K562 (cell line): ENCODE data around the gene HSPA1L. TPM values are rescaled to one million over a fixed set of nuclear protein-coding genes. Genes with fewer than 3 reads are reported as not detected.
A peak's percentile ranks its signal among the peaks of the same experiment; 100 is the strongest.

ENCODE experiments used
- ASH1L ChIP-seq: fragments of 450-650 bp; IDR thresholded peaks from 2 replicates; pipeline ENCODE4 v1.6.1; 2018; ENCODE audit warnings: borderline replicate concordance, mild to moderate bottlenecking, low read depth; ENCODE audit not compliant: partially characterized antibody
- ATF1 ChIP-seq, 2 experiments: fragments of 450-650 bp in 1 of 2; IDR thresholded peaks; 2 replicates each; pipeline ENCODE4 v1.6.1; 2016; ENCODE audit warnings: missing compliant biosample characterization in 1 of 2, missing genetic modification characterization in 1 of 2
- CEBPB ChIP-seq: fragments of 450-650 bp; IDR thresholded peaks from 2 replicates; pipeline ENCODE4 v1.6.1; 2016; ENCODE audit warnings: missing genetic modification characterization, missing compliant biosample characterization
- ETS2 ChIP-seq: IDR thresholded peaks from 2 replicates; pipeline ENCODE4 v1.6.1; 2016; ENCODE audit warnings: borderline replicate concordance, missing genetic modification characterization, mild to moderate bottlenecking, moderate library complexity, missing compliant biosample characterization; ENCODE audit not compliant: poor library complexity, severe bottlenecking
- EZH2 ChIP-seq: IDR thresholded peaks from 2 replicates; pipeline ENCODE4 v1.6.1; 2012; ENCODE audit warnings: low read depth, mild to moderate bottlenecking, inconsistent platforms, low read length, borderline replicate concordance
- HNRNPUL1 ChIP-seq: fragments of 200-400 bp; formaldehyde crosslinking; IDR thresholded peaks from 2 replicates; pipeline ENCODE4 v1.6.1; 2017; ENCODE audit warnings: low read length
- PHF21A ChIP-seq: fragments of 450-650 bp; IDR thresholded peaks from 2 replicates; pipeline ENCODE4 v1.6.1; 2017; ENCODE audit warnings: low read depth, borderline replicate concordance
- RAD51 ChIP-seq: fragments of 450-650 bp; IDR thresholded peaks from 2 replicates; pipeline ENCODE4 v1.7.1; 2016; ENCODE audit warnings: low read depth, mild to moderate bottlenecking, borderline replicate concordance
- SAP30 ChIP-seq: fragments of 200-600 bp; sonication (generic); IDR thresholded peaks from 2 replicates; pipeline ENCODE4 v1.6.1; 2012; ENCODE audit warnings: borderline replicate concordance, low read depth, mild to moderate bottlenecking, moderate library complexity, low read length, control low read depth, inconsistent platforms; ENCODE audit not compliant: insufficient read depth, poor library complexity, severe bottlenecking
- SIRT6 ChIP-seq: IDR thresholded peaks from one replicate; pipeline ENCODE4 v1.6.1; 2012; ENCODE audit warnings: low read depth, mild to moderate bottlenecking, control low read depth, inconsistent platforms, low read length, moderate library complexity
- ZNF445 ChIP-seq: fragments of 250-450 bp; sonication (Bioruptor Pico); IDR thresholded peaks from 2 replicates; pipeline ENCODE4 v1.4.0; 2020; ENCODE audit warnings: low read depth, mild to moderate bottlenecking, moderate library complexity
- ZNF583 ChIP-seq: fragments of 250-450 bp; sonication (Bioruptor Pico); IDR thresholded peaks from 2 replicates; pipeline ENCODE4 v1.4.0; 2020
- polyA plus RNA-seq, 8 experiments: library from polyadenylated mRNA; depleted of rRNA in 4 of 8; stranded (reverse) in 5 of 8; unstranded in 3 of 8; fragments of >200 nt; fragmentation: Nextera tagmentation in 2 of 8; fragmentation: Illumina TruSeq in 1 of 8; extraction: Ambion mirVana in 2 of 8; extraction: Trizol in 1 of 8; gene quantifications; 2 replicates each; pipeline versions ENCODE4 v1.2.1 to v1.2.3, GENCODE V29; 2011 to 2014; ENCODE audit warnings: inconsistent platforms in 1 of 8, missing spikeins in 1 of 8
- total RNA-seq, 7 experiments: library from RNA; depleted of rRNA in 6 of 7; stranded (reverse); fragments of >200 nt in 6 of 7; fragmentation: Illumina TruSeq in 2 of 7; extraction: Trizol in 2 of 7; gene quantifications; 2 replicates each; pipeline versions ENCODE4 v1.2.1 to v1.2.3, GENCODE V29; 2011 to 2021; ENCODE audit warnings: low replicate concordance in 1 of 7
- TF ChIP-seq, protein P1 (sequence below): fragments of 450-650 bp; formaldehyde crosslinking; IDR thresholded peaks from 2 replicates; pipeline ENCODE4 v1.4.0; 2022; ENCODE audit warnings: mild to moderate bottlenecking, moderate library complexity
- TF ChIP-seq, protein P2 (sequence below), 2 experiments: fragments of 450-650 bp in 1 of 2; sonication (generic) in 1 of 2; formaldehyde crosslinking in 1 of 2; IDR thresholded peaks in 1 of 2; conservative IDR thresholded peaks in 1 of 2; 2 replicates each; pipeline versions ENCODE4 v1.6.1 to v1.8.1; 2016 to 2023; ENCODE audit warnings: mild to moderate bottlenecking in 2 of 2, moderate library complexity in 2 of 2, inconsistent platforms in 1 of 2, missing genetic modification reagents in 1 of 2
- TF ChIP-seq, protein P3 (sequence below): fragments of 450-650 bp; IDR thresholded peaks from 2 replicates; pipeline ENCODE4 v1.6.1; 2016; ENCODE audit warnings: low read depth

HSPA1L gene
- total and polyA plus RNA-seq, 9 of the 15 experiments (the other 6 are each of a cell fraction or from before 2014, with no cell fraction given) = 0.14 to 2.1 (median 1.3) TPM

DNA sequence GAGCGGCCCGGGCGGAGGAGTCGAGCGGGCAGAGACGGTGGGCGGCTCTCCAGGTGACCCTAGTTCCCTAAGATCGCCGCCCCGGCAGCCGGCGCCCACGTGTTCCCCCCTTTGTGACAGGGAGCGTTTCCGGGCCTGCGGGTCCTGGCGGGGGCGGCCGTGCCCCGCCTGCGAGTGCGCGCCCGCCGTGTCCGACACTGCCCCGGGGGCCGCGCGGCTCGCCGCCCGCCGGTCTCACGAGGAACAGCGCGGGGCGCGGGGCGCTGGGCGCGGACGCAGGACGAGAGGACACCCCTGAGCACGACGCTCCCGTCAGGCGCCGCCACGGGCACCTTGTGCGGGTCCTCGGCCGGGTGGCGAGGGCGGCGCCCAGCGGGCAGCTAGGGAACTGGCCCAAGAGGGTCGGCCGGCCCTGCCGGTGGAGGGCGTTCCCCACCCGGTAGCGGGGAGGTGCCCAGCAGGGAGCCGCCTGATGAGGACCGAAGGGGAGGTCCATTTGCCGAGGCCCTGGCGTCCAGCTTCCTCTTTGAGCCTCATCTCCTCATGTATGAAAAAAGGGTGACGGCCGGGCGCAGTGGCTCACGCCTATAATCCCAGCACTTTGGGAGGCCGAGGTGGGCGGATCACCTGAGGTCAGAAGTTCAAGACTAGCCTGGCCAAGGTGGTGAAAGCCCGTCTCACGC, 19.3 kb downstream of the HSPA1L start, which contains the start of gene VARS1 (continued):
- TF ChIP-seq ETS2 (tag) (peak; percentile 92), CEBPB (tag) (no peak), EZH2 (no peak), ASH1L (no peak), SAP30 (no peak), PHF21A (0 out of 2 replicates have a peak, but pooled peaks have one; percentile 2), ZNF583 (peak; percentile 94), ATF1 (CRISPR knock-in tag; IDR thresholded peaks at IDR 0.05) (no peak), ATF1 (tag; IDR thresholded peaks at IDR 0.05) (peak; percentile 81), ZNF445 (CRISPR knock-in tag) (no peak), SIRT6 (no peak), HNRNPUL1 (no peak), RAD51 (peak; percentile 25; the same call in 1 of the 2 replicates)
- TF ChIP-seq, protein P1, sequence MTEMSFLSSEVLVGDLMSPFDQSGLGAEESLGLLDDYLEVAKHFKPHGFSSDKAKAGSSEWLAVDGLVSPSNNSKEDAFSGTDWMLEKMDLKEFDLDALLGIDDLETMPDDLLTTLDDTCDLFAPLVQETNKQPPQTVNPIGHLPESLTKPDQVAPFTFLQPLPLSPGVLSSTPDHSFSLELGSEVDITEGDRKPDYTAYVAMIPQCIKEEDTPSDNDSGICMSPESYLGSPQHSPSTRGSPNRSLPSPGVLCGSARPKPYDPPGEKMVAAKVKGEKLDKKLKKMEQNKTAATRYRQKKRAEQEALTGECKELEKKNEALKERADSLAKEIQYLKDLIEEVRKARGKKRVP (CRISPR knock-in tag) = no peak; the same call in 1 of the 2 replicates
- TF ChIP-seq, protein P2, sequence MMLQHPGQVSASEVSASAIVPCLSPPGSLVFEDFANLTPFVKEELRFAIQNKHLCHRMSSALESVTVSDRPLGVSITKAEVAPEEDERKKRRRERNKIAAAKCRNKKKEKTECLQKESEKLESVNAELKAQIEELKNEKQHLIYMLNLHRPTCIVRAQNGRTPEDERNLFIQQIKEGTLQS (IDR thresholded peaks at IDR 0.05) = 0 out of 2 replicates have a peak, but pooled peaks have one; percentile 12
- TF ChIP-seq, protein P2 (CRISPR knock-in tag; conservative IDR thresholded peaks at IDR 0.05) = peak; percentile 72
- TF ChIP-seq, protein P3, sequence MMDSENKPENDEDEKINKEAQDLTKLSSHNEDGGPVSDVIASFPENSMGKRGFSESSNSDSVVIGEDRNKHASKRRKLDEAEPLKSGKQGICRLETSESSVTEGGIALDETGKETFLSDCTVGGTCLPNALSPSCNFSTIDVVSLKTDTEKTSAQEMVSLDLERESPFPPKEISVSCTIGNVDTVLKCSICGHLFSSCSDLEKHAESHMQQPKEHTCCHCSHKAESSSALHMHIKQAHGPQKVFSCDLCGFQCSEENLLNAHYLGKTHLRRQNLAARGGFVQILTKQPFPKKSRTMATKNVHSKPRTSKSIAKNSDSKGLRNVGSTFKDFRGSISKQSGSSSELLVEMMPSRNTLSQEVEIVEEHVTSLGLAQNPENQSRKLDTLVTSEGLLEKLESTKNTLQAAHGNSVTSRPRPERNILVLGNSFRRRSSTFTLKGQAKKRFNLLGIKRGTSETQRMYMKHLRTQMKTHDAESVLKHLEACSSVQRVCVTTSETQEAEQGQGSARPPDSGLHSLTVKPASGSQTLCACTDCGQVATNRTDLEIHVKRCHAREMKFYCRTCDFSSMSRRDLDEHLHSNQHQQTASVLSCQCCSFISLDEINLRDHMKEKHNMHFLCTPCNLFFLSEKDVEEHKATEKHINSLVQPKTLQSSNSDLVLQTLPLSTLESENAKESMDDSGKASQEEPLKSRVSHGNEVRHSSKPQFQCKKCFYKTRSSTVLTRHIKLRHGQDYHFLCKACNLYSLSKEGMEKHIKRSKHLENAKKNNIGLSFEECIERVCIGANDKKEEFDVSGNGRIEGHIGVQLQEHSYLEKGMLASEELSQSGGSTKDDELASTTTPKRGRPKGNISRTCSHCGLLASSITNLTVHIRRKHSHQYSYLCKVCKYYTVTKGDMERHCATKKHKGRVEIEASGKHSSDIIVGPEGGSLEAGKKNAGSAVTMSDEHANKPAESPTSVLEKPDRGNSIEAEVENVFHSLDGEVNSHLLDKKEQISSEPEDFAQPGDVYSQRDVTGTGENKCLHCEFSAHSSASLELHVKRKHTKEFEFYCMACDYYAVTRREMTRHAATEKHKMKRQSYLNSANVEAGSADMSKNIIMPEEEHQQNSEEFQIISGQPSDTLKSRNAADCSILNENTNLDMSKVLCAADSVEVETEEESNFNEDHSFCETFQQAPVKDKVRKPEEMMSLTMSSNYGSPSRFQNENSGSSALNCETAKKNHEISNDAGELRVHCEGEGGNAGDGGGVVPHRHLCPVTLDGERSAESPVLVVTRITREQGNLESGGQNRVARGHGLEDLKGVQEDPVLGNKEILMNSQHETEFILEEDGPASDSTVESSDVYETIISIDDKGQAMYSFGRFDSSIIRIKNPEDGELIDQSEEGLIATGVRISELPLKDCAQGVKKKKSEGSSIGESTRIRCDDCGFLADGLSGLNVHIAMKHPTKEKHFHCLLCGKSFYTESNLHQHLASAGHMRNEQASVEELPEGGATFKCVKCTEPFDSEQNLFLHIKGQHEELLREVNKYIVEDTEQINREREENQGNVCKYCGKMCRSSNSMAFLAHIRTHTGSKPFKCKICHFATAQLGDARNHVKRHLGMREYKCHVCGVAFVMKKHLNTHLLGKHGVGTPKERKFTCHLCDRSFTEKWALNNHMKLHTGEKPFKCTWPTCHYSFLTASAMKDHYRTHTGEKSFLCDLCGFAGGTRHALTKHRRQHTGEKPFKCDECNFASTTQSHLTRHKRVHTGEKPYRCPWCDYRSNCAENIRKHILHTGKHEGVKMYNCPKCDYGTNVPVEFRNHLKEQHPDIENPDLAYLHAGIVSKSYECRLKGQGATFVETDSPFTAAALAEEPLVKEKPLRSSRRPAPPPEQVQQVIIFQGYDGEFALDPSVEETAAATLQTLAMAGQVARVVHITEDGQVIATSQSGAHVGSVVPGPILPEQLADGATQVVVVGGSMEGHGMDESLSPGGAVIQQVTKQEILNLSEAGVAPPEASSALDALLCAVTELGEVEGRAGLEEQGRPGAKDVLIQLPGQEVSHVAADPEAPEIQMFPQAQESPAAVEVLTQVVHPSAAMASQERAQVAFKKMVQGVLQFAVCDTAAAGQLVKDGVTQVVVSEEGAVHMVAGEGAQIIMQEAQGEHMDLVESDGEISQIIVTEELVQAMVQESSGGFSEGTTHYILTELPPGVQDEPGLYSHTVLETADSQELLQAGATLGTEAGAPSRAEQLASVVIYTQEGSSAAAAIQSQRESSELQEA = peak; percentile 59; the same call in 1 of the 2 replicates
